ENCODE results near the gene MPHOSPH8. TPM values are rescaled to one million over a fixed set of nuclear protein-coding genes. Genes with fewer than 3 reads are reported as not detected.

Gene MPHOSPH8
- total and polyA plus RNA-seq, 12 donors, result 14.7 to 63.4 (median 32.1) TPM

DNA sequence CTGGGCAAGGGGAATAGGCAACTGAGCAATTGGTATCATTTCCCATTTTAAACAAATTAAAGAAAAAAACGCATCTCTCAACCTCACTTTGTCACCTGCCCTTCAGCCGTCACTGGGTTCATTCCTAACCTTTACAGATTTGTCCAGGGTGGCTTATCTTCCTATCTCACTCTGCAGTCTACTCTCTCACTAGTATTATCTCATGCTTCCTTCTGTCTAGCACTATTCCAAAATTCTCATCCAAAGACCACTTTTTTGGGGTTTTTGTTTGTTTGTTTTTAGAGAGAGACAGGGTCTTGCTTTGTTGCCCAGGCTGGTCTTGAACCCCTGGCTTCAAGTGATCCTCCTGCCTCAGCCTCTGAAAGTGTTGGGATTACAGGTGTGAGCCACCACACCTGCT lies 26.7 kb upstream of the MPHOSPH8 start:
- DNase-seq, result no peak
- TF ChIP-seq, protein P1, sequence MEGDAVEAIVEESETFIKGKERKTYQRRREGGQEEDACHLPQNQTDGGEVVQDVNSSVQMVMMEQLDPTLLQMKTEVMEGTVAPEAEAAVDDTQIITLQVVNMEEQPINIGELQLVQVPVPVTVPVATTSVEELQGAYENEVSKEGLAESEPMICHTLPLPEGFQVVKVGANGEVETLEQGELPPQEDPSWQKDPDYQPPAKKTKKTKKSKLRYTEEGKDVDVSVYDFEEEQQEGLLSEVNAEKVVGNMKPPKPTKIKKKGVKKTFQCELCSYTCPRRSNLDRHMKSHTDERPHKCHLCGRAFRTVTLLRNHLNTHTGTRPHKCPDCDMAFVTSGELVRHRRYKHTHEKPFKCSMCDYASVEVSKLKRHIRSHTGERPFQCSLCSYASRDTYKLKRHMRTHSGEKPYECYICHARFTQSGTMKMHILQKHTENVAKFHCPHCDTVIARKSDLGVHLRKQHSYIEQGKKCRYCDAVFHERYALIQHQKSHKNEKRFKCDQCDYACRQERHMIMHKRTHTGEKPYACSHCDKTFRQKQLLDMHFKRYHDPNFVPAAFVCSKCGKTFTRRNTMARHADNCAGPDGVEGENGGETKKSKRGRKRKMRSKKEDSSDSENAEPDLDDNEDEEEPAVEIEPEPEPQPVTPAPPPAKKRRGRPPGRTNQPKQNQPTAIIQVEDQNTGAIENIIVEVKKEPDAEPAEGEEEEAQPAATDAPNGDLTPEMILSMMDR (IDR thresholded peaks at IDR 0.05), result no peak
- no peak for TF ChIP-seq POLR2A (IDR thresholded peaks at IDR 0.05)
- Histone ChIP-seq H3K27ac (no peak overlapping the region), H3K9me3 (replicated peaks in 1 of 3) (no peaks in the 10 kb centered on the region), H3K36me3 (replicated peaks in 1 of 2) (no peaks in the 10 kb centered on the region), H3K4me3 (no peak overlapping the region), H3K27me3 (peaks cover 15% of the 10 kb centered on the region), H3K4me1 (replicated peaks in 1 of 2) (peaks cover 0 to 9% of the 10 kb centered on the region in 2 donors)
- intact Hi-C loops (cut with DNase I), result no loop called here
- WGBS, 4 donors, result 80 to 96% (median 86%) methylated on average over 2 of the region's 2 CpGs

DNA sequence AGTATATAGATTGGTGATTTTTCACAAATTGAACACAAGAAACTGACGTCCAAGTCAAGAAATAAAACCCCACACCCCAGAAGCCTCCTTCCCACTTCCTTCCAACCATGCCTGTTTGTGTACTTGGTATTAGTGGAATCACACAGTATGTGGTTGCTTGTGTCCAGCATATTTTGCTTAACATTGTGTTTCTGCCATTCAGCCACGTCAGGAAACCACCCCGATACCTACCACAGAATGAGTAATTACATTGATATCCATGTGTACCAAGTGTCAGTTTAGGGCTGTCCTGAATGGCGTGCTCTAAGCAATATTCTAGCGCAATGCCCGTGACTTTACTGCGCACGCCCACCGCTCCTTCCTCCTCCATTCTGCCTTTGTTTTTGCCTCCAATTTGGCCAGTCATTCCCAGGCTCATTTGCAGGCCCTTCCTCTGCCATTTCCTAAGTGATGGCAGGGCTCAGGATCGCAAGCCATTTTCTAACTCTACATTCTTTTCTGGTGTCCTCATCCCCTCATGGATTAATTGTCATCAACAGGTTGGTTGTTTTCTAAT lies 25.9 kb upstream of the MPHOSPH8 start:
- no peak for TF ChIP-seq POLR2A (IDR thresholded peaks at IDR 0.05)
- TF ChIP-seq, protein P1 (IDR thresholded peaks at IDR 0.05), result no peak
- Histone ChIP-seq H3K36me3 (replicated peaks in 1 of 2) (no peaks in the 10 kb centered on the region), H3K4me1 (replicated peaks in 1 of 2) (peaks cover 0 to under 1% of the 10 kb centered on the region in 2 donors), H3K27ac (no peak overlapping the region), H3K27me3 (peaks cover 8% of the 10 kb centered on the region), H3K4me3 (no peak overlapping the region), H3K9me3 (replicated peaks in 1 of 3) (no peaks in the 10 kb centered on the region)
- WGBS, 4 donors, result 93 to 95% (median 94%) methylated on average over 10 of the region's 10 CpGs
- no peak for DNase-seq
- intact Hi-C loops (cut with DNase I), result no loop called here

DNA sequence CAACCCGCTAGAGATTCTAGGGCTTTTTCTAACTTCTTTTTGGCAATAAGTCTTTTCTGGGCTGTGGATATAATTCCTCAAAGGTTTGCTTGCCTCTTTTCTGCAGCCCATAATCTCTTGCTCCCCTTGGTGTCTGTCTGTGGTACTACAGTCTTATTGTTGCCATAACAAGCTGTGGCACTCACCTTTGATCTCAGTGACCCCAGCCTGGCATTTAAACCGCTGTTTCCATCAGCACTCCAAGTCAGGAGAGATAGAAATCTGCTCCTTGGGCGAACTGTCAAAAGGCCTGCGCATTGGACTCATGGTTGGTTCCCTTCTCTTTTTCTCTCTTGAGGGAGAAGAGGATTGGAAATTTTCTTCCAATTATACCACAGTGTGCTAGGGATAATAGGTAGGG lies 14.5 kb upstream of the MPHOSPH8 start:
- no peaks in the 10 kb centered on the region for H3K4me1 ChIP-seq (replicated peaks in 1 of 2)
- intact Hi-C loops (cut with DNase I), result no loop called here
- no peaks in the 10 kb centered on the region for H3K27me3 ChIP-seq
- TF ChIP-seq, protein P1 (IDR thresholded peaks at IDR 0.05), result peak; percentile 20 to 48 (median 45)
- TF ChIP-seq POLR2A (IDR thresholded peaks at IDR 0.05), result no peak
- H3K4me3 ChIP-seq, result no peak overlapping the region
- DNase-seq, result peak in 1 of 7 donors; percentile 28
- H3K27ac ChIP-seq, result no peak overlapping the region
- no peaks in the 10 kb centered on the region for H3K9me3 ChIP-seq (replicated peaks in 1 of 3)
- WGBS, 4 donors, result 59 to 74% (median 68%) methylated on average over 4 of the region's 4 CpGs
- no peaks in the 10 kb centered on the region for H3K36me3 ChIP-seq (replicated peaks in 1 of 2)

- no peaks in the 10 kb centered on the region for H3K4me1 ChIP-seq (replicated peaks in 1 of 2)
- no peaks in the 10 kb centered on the region for H3K36me3 ChIP-seq (replicated peaks in 1 of 2)
- DNase-seq, result no peak
- H3K27ac ChIP-seq, result no peak overlapping the region
- WGBS, 4 donors, result 69 to 74% (median 71%) methylated on average over 3 of the region's 3 CpGs
- no peak for TF ChIP-seq POLR2A (IDR thresholded peaks at IDR 0.05)
- TF ChIP-seq, protein P1 (IDR thresholded peaks at IDR 0.05), result no peak
- no peaks in the 10 kb centered on the region for H3K27me3 ChIP-seq
- no peak overlapping the region for H3K4me3 ChIP-seq
- no peaks in the 10 kb centered on the region for H3K9me3 ChIP-seq (replicated peaks in 1 of 3)
- intact Hi-C loops (cut with DNase I), result no loop called here
Measured at GRCh38 chr13:19622193-19622592, 11.3 kb upstream of the MPHOSPH8 start.
